ENCODE data around the gene CFAP45.
A peak's percentile ranks its signal among the peaks of the same experiment; 100 is the strongest.

DNA sequence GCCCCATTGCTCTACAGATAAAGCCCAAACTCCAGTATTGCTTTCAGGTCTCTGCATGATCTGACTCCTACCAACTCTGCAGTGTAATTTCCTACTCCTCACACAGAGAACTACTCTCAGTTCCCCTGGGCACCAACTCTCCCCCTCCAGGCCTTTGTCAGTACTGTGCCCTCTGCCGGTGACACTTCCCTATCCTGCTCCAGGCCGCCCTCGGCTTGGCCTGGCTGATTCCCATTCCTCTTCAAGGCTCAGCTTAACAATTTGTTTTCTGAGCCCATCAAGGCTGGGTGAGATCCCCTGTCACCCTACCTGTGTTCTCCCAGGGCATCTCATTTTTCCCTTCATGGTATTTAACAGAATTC is 70.7 kb downstream of the CFAP45 start:
- TF ChIP-seq CTCF (conservative IDR thresholded peaks at IDR 0.05; ENCODE audit: low read length) (peak; percentile 55; the same call in 1 of the 2 replicates), EZH2phosphoT487 (IDR thresholded peaks at IDR 0.05; ENCODE audit: borderline replicate concordance, low read depth, low read length) (no peak)

Measured in OCI-LY7 (cell line).